Kidney tubule cell (primary cell): ENCODE results near the gene FDXR.

ENCODE experiments used
- DNase-seq: peaks from one replicate; pipeline ENCODE4 v3.0.0-alpha.2; 2018; ENCODE audit warnings: low spot score

Gene FDXR

DNA sequence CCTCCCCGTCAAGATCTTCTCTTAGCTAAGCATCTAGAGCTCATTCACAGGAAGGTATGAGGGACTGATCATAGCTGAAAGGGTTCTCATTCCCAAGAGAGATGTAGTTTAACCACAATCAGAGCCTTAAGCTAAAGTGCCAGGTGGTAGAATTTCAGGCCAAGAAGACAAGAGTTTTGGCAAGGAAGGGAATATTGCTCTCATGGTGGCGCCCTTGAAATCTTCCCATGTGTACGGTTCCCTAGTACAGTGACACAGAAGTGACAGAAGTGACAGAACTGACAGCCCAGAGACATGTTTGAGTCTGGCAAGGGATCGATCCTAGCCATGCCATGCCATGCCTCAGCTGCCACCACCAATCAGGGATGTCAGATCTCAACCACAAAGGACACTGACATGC lies 15.6 kb downstream of the FDXR start:
- no peak for DNase-seq

- no peak for DNase-seq
Observed at GRCh38 chr17:74856112-74856511, 16.7 kb downstream of the FDXR start.

DNA sequence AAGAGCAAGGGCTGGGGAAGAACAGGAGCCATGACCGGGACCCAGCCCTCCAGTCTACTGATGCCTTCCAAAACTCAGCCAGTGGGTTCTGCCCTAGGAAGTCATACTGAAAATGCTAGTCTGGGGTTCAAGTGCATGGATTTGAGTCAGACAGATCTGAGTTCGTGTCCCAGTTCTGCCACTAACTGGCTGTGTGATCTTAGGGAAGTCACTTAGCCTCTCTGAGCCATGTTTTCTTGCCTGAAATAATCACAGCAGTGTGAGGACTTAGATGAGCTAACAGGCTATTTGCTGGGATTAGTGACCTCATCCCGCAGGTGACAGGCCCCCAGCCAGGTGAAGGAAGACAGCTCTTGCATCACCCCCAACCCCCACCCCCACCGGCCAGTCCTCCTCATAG lies 17.5 kb downstream of the FDXR start:
- no peak for DNase-seq

- no peak for DNase-seq
Observed at GRCh38 chr17:74854792-74855191, 18.0 kb downstream of the FDXR start.

GRCh38 chr17:74853669-74854068 lies 19.1 kb downstream of the FDXR start:
- DNase-seq = no peak

DNA sequence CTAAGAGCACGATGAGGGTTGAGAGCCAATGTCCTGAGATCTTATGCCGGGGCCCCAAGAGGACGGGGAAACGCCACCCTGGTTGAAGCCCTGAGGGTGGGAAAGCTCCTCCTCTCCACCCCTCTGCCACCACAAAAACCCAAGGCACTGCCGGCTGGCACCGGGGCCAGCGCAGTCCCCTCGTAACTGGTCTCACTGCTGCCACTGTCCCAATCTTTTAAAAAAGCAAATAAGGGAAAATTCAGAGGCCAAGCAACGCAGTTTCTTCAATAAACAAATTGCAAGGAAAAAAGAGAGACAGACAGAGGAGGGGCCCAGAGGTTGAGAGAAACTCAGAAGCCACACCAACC lies 19.8 kb downstream of the FDXR start:
- no peak for DNase-seq

- peak; percentile 54 for DNase-seq
Observed at GRCh38 chr17:74852237-74853047, 20.4 kb downstream of the FDXR start.

GRCh38 chr17:74851612-74852236 lies 21.1 kb downstream of the FDXR start:
- no peak for DNase-seq

- no peak for DNase-seq
Observed at GRCh38 chr17:74850914-74851313, 21.9 kb downstream of the FDXR start.

DNA sequence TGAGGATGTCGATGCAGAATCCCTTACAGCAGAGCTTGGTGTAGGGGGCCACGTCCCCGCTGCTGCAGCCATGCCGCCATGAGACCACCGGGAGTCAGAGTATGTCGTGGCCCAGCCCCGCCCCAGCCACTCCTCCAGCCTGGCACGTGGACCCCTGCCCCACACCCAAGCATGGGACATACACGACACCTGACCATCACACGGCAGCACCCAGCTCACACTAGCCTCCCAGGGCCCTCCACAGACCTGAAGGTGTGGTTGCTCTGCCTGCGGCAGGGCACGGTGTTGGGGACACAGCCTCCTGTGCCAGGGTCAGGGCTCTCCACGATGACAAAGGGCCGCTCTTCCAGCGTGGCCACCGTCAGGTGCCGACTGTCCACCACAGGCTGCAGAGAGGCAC lies 22.5 kb downstream of the FDXR start:
- DNase-seq = no peak

GRCh38 chr17:74848656-74849399 lies 24.0 kb downstream of the FDXR start:
- no peak for DNase-seq

DNA sequence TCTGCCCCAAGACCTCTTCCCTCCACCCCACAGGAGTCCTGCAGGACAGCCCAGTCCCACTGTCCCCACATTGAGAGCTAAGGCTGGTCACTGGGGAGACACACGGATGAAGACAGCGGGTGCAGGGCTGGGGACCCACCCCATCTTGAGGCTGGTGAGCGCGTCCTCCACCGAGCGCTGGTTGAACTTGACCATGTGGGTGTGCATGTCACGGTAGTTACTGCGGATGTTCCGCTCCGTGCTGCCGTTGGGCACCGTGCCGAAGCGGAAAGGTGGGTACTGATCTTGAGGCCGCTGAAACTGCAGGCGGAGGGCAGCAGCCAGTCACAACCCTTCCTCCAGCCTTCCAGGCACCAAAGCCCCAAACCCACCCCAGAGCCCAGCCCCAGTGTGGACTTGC lies 26.2 kb downstream of the FDXR start:
- DNase-seq = no peak

GRCh38 chr17:74843352-74843627 lies 29.5 kb downstream of the FDXR start:
- no peak for DNase-seq

DNA sequence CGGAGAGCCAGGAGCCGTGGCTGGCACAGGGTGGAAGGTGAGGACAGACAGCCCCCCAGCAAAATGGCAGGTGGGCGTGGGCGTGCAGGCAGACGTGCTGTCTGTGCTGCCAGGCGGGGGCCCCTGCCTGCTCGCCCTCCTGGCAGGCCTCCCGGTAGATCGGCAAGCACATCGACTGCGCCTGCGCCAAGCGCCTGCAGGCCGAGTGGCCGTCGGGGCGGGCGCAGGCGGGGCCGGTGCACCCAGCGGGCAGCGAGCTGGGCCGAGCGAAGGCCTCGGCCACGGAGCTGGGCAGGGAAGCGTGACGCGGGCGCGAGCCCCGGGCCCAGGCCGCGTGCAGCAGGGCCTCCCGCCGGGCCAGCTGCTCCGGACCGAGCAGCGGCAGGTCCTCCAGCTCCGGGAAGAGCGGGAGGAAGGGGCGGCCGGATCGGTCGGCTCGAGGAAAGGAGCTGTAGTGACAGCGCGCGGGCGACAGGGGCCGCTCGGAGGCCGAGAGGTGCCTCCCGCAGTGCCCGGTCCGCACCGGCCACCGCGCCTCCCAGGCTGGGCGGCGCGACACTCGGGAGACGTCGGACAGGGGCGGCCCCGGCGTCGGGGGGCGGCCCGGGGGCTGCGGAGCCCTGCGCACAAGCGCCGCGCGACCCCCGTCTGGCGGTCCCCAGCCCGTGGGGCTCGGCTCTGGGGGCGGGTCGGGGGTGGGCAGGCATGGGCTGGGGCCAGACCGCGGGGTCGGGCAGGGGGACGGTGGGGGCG lies 30.0 kb downstream of the FDXR start:
- peak; percentile 71 for DNase-seq

DNA sequence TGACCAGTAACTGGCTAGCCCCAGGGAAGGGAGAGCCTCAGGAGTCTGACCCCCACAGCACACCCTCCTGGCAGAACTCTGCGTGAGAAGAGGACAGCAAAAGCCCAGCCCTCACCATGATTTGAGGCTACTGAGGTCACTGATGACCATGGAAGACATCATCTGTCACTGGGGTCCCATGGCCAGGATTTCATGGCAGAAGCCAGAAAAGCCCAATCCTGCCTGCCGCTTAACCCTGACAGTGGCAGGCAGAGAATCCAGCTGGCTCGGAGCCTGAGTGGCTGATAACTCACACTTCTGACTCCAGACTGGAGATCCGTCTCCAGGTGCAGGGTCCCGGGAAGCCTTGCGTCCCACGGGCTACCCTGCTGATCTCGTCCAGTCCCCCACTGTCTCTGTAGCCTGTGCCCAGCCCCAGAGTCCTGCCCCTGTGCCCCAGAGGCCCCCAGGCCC lies 30.6 kb downstream of the FDXR start:
- no peak for DNase-seq

- DNase-seq = no peak
Observed at GRCh38 chr17:74840989-74841666, 31.7 kb downstream of the FDXR start.

- DNase-seq = no peak
Observed at GRCh38 chr17:74839990-74840852, 32.6 kb downstream of the FDXR start.

- DNase-seq = no peak
Observed at GRCh38 chr17:74838274-74838673, 34.5 kb downstream of the FDXR start.

GRCh38 chr17:74836691-74837467 lies 35.9 kb downstream of the FDXR start:
- DNase-seq = no peak

DNA sequence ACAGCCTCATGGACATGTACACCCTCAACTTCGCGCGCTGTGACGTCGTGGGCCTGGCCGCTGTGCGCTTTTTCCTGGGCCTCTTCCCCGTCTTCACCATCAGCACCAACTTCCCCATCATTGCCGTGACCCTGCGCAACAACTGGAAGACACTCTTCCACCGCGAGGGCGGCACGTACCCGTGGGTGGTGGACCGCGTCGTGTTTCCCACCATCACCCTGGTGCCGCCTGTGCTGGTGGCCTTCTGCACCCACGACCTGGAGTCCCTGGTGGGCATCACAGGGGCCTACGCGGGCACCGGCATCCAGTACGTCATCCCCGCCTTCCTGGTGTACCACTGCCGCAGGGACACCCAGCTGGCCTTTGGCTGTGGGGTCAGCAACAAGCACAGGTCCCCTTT lies 36.6 kb downstream of the FDXR start:
- no peak for DNase-seq
